HEK293T (cell line): ENCODE results near the gene AGAP1.

Experiments
- ELF4 ChIP-seq: fragments of 450-650 bp; IDR thresholded peaks from 2 replicates; pipeline ENCODE4 v1.6.1; 2017; ENCODE audit warnings: antibody characterized with exemption
- FOXK2 ChIP-seq: fragments of 450-650 bp; IDR thresholded peaks from 2 replicates; pipeline ENCODE4 v1.6.1; 2016; ENCODE audit warnings: mild to moderate bottlenecking

DNA sequence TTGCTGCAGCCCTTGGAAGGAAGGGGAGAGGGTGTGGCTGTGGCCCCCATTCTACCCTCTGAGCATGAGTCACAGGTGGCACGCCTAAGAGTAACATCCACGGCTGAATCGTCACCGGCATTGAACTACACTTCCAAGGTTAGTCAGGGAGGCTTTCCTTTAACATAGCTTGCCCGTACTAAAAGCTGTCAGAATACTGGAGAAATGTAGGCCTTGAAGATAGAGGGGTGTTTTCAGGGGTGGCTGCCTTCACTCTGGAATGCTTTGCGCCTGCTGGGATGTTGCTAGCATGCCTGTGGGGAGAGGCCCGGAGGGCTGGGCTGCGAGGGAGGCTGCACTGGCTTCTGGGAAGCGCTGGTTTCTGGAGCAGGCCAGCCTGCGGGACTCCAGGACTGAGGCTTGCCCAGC is 333.7 kb downstream of the AGAP1 start:
- TF ChIP-seq FOXK2 (no peak), ELF4 (no peak)
